HEK293T (cell line): ENCODE measurements around the gene DNLZ.

Source experiments
- ARNT ChIP-seq: fragments of 450-650 bp; IDR thresholded peaks from 2 replicates; pipeline ENCODE4 v1.6.1; 2017; ENCODE audit warnings: mild to moderate bottlenecking
- BHLHE40 ChIP-seq: fragments of 450-650 bp; IDR thresholded peaks from 2 replicates; pipeline ENCODE4 v1.6.1; 2016; ENCODE audit warnings: mild to moderate bottlenecking, moderate library complexity, borderline replicate concordance
- ELF4 ChIP-seq: fragments of 450-650 bp; IDR thresholded peaks from 2 replicates; pipeline ENCODE4 v1.6.1; 2017; ENCODE audit warnings: antibody characterized with exemption
- FOXA1 ChIP-seq: fragments of 450-650 bp; IDR thresholded peaks from 2 replicates; pipeline ENCODE4 v1.6.1; 2016; ENCODE audit warnings: mild to moderate bottlenecking
- FOXK2 ChIP-seq: fragments of 450-650 bp; IDR thresholded peaks from 2 replicates; pipeline ENCODE4 v1.6.1; 2016; ENCODE audit warnings: mild to moderate bottlenecking
- FOXM1 ChIP-seq: fragments of 450-650 bp; IDR thresholded peaks from 2 replicates; pipeline ENCODE4 v1.6.1; 2017; ENCODE audit warnings: mild to moderate bottlenecking, borderline replicate concordance
- HDGF ChIP-seq: fragments of 450-650 bp; IDR thresholded peaks from 2 replicates; pipeline ENCODE4 v1.6.1; 2017; ENCODE audit warnings: antibody characterized with exemption, borderline replicate concordance
- LEF1 ChIP-seq: fragments of 450-650 bp; IDR thresholded peaks from 2 replicates; pipeline ENCODE4 v1.6.1; 2017; ENCODE audit warnings: mild to moderate bottlenecking, borderline replicate concordance
- SP1 ChIP-seq: fragments of 450-650 bp; IDR thresholded peaks from 2 replicates; pipeline ENCODE4 v1.6.1; 2017
- SUZ12 ChIP-seq: fragments of 450-650 bp; IDR thresholded peaks from 2 replicates; pipeline ENCODE4 v1.6.1; 2016; ENCODE audit warnings: mild to moderate bottlenecking
- TARDBP ChIP-seq: fragments of 450-650 bp; IDR thresholded peaks from 2 replicates; pipeline ENCODE4 v1.6.1; 2016
- ZNF384 ChIP-seq: fragments of 450-650 bp; IDR thresholded peaks from 2 replicates; pipeline ENCODE4 v1.6.1; 2016
- TF ChIP-seq, protein P1 (sequence below): fragments of 450-650 bp; IDR thresholded peaks from 2 replicates; pipeline ENCODE4 v1.6.1; 2016

DNA sequence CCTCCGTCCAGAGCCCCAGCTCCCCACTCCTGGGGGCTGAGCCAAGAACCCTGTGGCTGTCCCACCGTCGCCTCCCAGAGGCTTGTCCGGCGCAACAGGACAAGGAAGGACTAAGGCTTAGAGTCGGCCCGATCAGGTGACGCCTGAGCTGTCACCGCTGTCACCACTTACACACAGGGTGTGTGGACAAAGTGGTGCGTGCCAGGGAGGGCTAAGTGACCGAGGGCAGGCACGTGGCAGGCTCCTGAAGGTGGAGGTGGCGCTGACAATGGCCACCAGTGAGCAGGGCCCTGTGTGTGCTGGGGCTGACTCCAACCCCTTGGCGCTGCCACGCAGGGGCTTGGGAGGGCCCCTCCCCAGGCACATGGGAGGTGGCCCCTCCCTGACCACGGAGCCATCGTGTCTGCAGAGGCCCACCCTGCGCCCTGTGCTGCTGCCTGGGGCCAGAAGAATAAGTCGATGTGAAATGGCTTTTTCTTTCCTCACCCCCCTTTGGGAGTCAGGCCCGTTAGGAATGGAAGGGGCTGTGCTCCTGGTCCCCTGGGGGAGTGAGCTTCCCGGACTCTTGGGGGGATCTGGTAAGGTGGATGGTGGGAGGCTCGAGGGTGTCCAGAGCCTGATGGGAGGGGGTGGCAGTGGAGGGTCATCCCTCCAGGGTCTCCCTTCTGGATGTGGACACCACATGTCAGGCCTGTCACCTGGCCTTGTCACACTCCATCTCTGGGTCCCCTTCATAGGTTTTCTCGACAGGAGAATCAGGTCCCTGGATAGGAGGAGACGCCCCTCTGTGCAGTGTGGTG, 38.8 kb downstream of the DNLZ start:
- TF ChIP-seq FOXA1: no peak
- TF ChIP-seq HDGF: no peak
- TF ChIP-seq FOXM1: no peak
- TF ChIP-seq BHLHE40: no peak
- TF ChIP-seq SP1: no peak
- no peak for TF ChIP-seq ZNF384
- TF ChIP-seq ELF4: no peak
- no peak for TF ChIP-seq ARNT
- no peak for TF ChIP-seq FOXK2
- TF ChIP-seq, protein P1, sequence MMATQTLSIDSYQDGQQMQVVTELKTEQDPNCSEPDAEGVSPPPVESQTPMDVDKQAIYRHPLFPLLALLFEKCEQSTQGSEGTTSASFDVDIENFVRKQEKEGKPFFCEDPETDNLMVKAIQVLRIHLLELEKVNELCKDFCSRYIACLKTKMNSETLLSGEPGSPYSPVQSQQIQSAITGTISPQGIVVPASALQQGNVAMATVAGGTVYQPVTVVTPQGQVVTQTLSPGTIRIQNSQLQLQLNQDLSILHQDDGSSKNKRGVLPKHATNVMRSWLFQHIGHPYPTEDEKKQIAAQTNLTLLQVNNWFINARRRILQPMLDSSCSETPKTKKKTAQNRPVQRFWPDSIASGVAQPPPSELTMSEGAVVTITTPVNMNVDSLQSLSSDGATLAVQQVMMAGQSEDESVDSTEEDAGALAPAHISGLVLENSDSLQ: no peak
- TF ChIP-seq LEF1: no peak
- TF ChIP-seq SUZ12: no peak
- no peak for TF ChIP-seq TARDBP
